Pulmonary artery endothelial cell (primary cell): ENCODE measurements around the gene FBXO17. TPM values are rescaled to one million over a fixed set of nuclear protein-coding genes. Genes with fewer than 3 reads are reported as not detected.
"Not testable (repeated sequence)": the region's sequence is repeated elsewhere in the genome, so short reads cannot be mapped to it uniquely, and the experiment has no call there.

Experiments
- DNase-seq: peaks from one replicate; pipeline ENCODE4 v3.0.0-alpha.2; 2011; ENCODE audit warnings: low read depth, low spot score
- total RNA-seq: library from RNA; depleted of rRNA; stranded (reverse); fragments of >200 nt; gene quantifications from 2 replicates; pipeline ENCODE4 v1.2.3, GENCODE V29; 2014

Gene FBXO17
- total RNA-seq, 1 donor from 2014 or later, result 25.9 TPM

DNA sequence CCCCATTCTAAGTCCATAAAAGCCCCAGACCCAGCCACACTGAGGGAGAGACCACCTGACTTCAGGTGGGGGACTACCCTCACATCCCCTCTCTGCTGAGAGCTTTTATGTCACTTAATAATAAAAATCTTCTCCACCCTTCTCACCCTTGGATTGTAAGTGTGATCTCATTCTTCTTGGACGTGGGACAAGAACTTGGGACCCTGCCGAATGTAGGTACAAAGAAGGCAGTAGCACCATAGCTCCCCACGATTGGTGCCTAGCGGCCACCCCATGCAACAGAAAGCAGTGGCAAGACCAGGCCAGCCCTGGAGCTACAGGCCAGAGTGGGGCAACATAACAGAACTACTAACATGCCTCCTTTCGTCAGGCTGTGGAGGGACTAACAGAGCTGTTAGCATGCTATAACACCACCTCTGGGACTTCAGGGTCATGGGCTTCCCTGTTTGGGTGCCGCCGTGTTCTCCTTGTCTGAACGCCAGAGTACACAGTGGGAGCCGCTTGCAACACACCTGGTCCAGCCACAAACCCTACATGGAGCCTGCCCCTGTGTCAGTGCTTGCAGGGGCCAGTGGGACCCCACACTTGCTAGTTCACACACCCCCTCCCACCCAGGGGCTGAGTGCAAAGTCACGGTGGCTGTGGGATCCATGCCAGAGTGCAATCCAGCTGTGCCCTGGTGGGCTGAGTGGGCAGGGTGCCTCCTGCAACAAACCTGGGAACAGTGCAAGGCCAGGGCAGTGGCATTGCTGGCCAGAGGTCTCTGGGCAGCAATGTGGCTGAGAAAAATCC is 5.2 kb upstream of the FBXO17 start:
- no peak for DNase-seq

DNA sequence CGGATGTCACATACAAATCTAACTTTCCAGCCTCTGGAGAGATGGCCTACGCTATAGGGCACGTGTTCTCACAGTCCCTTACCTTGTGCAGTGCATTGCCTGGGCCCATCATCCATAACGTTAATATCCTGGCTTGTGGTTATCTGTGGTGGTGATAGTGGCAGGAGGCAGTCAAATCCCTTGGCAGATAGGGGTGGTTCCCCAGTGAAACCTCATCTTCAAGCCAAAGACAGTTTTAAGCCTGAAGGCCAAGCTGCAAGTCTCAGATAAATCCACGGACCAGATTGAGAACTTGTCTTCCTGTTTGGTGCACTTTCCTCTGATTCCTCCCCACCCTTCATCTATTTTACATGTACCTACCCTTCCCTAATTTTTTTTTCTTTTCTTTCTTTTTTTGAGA is 4.3 kb upstream of the FBXO17 start:
- DNase-seq, result no peak

DNA sequence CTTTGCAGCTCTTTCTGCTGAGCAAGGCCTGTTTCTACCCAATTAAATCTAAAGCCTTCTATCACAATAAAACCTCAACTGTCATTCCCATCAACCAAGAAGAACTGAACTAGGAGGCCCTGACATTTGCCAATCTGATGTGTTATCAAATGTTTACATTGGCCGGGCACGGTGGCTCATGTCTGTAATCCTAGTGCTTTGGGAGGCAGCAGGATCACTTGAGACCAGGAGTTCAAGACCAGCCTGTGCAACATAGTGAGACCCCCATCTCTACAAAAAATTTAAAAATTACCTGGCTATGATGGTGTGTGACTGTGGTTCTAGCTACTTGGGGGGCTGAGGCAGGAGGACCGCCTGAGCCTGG is 2.8 kb upstream of the FBXO17 start:
- DNase-seq, result no peak

DNA sequence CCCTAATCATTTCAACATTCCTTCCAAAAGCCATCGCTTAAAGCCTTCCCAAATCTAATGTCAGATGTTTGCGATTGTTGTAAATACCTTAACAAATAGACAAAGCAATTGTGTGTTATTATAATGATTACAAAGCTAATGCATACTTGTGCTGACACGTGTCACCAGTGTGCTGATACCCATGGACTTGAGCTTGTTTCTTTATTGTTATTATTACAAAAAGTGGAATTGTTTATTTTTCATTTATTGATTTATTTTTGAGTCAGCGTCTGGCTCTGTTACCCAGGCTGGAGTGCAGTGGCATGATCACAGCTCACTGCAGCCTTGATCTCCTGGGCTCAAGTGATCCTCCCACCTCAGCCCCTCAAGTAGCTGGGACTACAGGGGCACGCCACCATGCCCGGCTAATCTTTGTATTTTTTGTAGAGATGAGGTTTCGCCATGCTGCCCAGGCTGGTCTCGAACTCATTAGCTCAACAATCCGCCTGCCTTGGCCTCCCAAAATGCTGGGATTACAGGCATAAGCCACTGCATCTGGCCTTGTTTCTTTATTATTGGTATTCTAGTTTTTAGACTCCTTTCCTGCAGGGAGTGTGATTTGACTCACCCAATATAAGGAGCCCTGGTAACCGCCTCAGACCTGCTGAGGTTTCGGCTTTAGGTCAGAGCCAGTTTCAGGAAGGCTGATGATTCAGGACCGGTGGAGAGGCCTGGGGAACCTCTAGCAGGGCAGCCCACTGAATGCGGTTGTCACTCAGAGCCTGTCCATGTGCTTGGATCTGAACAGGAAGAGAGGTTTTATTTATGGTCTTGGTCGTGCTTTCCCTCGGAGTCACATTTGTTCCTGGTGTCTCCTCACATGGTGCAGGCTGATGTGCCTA is 2.1 kb upstream of the FBXO17 start:
- no peak for DNase-seq

DNA sequence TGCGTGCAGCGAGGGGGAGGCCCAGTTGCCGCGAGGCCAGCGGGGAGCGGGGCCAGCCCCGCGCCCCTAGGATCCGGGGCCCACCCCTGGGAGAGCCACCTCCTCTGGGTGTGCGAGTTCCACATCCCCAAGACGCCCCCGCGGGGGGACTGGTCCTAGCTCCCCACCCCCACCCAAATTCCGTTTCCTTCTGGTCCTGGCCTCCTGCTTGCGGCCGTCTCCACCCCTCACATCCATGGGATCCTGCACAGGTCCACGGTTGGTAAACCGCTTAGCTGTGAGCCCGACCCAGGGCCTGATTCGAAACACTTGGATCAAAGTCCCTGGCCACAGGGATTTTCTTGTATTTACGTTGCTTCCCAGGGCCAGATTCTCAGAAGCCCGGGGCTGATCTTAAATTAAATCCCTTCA is 324 bp upstream of the FBXO17 start:
- DNase-seq, result no peak

DNA sequence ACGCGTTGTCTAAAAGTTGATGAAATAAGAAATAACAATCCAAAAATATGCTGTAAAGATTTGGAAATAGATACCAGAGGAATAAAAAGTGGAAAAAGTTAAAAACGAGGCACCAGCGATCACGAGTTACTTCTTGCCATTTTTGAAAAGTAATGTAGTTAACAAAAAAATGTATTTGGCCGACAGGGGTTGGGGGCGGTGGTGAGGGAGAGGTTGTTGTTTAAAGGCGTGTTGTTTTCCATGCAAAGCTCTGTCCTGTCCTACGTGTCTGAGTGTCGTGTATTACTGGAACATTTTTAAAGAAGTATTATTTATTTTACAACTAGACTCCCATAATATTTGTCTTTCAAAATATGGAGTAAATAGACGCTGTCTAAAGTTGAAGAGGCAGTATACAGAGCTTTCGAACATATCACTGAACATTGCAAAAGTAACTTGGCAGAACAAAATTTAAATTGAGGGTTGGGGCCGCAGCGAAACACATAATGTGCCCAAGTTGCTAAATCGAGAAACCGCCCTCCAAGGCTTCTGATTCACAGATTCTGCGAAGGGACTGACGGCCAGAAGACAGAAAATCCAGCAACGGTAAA is 823 bp downstream of the FBXO17 start:
- DNase-seq, result no peak

DNA sequence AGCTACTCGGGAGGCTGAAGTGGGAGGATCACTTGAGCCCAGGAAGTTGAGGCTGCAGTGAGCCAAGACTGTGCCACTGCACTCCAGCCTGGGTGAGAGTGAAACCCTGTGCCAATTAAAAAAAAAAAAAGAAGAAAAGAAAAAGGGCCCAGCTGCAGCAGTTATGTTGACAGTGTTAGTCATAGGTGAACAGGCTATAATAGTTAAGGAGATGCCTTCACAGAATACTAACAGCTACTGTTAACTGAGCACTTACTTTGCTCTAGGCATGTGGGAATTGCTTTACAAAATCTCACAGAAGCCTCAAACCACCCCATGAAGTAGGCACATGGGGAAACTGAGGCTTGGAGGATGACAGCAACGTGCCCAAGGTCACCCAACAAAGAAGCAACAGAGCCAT is 3.9 kb downstream of the FBXO17 start:
- no peak for DNase-seq

DNA sequence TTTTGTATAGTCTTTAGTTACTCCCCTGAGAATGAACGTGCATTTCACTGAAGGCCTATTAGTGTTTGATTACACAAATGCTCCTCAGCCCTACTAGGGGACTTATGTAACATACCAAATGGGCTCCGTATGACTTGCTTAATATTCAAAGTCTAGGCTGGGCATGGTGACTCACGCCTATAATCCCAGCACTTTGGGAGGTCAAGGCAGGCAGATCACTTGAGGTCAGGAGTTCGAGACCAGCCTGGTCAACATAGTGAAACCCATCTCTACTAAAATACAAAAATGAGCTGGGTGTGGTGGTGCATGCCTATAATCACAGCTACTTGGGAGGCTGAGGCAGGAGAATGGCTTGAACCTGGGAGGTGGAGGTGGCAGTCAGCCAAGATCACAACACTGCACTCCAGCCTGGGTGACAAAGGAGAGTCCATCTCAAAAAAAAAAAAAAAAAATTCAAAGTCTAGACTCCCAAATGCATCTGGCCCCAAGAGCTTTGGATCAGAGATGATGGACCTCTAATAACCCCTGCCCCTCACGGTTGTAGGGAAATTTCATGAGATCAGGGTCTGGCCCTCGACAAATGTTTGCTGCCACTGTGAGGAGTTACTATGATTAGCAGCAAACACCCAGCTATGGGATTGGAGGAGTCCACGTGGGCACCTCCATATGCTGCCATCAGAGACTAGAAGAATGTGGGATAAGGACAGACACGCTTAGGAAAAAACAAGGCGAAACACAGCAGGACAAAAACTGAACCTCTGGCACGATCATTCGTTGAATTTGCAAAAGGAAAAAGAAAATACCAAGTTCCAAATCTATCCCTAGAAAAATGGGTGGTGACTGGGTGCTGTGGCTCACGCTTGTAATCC is 4.6 kb downstream of the FBXO17 start:
- no peak for DNase-seq

DNA sequence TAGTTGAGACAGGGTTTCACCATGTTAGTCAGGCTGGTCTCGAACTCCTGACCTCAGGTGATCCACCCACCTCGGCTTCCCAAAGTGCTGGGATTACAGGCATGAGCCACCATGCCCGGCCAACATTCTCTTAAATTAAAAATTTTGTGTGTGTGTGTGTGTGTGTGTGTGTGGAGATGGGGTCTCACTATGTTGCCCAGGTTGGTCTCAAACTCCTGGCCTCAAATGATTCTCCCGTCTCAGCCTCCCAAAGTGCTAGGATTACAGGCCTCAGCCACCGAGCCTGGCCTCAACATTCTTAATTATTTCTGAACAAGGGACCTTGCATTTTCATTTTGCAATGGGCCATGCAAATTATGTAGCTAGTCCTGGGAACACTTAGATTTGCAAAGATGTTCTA is 9.4 kb downstream of the FBXO17 start:
- DNase-seq, result not testable (repeated sequence)

DNA sequence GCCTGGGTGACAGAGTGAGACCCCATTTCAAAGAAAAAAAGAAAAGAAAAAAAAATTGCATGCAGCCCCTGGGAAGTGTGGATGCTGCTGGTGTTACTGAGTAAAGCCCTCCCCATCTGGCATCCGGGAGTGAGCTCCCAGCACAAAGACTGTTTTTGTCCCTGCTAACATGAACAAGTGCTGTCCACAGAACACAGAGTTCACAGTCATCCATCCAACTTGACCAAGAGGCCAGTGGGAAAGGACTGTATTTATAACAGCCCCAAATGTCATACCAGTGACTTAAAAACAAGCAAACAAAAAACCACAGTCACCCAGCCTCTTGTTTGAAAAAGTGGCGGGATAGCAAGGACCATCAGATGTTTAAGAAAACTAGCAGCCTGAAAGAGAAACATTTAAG is 10.8 kb downstream of the FBXO17 start:
- DNase-seq, result no peak

DNA sequence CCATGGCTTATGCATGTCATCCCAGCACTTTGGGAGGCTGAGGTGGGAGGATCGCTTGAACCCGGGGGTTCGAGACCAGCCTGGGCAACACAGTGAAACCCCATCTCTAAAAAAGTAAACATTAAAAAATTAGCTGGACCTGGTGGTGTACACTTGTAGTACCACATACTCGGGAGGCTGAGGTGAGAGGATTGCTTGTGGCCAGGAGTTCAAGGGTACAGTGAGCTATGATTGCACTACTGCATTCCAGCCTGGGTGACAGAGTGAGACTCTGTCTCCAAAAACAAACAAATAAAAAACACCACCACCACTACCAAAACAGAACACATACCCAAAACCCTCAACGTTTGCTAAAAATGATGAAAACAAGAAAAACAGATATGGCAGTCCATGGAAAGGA is 15.9 kb downstream of the FBXO17 start:
- DNase-seq, result no peak

DNA sequence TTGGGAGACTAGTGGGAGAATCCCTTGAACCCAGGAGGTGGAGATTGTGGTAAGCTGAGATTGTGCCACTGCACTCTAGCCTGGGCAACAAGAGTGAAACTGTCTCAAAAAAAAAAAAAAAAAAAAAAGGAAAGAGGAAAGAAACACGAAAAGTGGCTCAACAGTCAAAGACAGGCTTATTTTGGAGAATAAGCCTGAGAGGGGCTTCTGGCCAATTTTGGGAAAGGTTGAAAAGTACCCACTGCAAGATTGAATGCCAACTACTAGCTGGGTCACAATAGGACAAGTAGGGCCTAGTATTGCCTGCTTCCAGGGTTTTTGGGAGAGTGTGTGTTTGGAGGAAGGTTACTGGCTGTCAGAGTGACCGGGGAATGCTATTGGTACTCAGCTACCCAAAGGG is 17.2 kb downstream of the FBXO17 start:
- no peak for DNase-seq

DNA sequence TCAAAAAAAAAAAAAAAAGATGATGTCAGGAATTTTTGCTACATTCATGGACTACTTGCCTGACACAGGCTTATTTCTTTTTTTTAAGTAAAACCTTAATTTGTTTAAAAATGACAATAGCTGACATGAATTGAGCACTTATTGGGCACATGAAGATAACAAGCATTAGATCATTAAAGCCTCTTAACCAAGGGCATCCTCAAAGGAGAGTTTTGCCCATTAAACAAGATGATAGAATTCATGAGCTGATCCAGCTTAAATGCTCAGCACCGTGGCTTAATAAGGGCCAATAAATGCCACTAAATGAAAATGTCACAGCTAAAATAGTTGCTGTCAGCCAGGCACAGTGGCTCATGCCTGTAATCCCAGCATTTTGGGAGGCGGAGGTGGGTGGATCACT is 19.3 kb downstream of the FBXO17 start:
- no peak for DNase-seq

DNA sequence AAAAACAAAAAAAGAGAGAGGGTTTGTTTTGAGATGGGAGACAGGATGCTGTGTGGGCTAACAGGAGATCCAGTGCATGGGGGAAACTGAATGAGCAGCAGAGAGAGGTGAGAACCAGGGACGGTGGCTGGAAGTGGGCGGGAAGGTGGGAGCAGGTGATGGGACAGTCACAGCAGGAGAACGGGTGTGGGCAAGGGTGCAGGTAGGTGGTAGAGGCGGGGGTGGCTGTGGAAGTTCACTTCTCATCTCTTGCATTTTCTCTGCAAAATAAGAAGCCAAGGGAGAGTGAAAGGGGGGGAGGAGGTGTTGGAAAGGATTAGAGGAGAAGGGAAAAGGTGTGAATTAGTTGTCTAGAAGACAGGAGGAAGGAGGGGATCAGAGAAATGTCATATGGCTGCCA is 21.9 kb downstream of the FBXO17 start:
- no peak for DNase-seq

DNA sequence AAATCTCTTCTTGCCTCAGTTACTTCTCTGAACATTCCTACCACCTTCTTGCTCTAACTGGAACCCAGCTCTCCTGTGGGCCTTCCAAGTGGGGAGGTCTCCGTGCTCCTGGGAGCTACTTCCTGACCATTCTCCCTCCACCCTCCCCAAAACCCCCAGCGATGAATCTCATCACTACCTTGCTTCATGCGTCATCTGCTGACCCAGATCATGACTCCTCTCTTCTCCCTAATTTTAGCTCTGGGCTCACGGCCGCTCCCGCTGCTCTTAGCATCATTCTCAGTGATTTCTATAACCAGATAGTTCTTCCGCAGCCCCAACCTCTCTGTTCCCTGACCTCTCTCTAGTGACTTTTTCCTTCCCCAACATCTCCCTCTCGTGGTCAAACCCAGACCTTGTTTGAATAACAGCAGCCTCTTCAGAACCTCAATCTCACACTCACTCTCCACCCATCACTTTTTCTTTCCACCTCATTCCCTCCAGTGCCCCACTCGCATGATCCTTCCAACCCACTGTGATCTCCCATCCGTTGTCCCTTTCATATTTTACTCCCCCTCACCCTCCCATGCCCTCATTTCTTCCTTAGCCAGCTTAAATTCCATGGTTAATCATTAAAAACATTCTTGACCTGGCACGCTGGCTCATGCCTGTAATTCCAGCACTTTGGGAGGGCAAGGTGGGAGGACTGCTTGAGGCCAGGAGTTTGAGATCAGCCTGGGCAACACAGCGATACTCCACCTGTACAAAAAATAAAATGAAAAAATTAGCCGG is 23.0 kb downstream of the FBXO17 start:
- DNase-seq, result no peak

DNA sequence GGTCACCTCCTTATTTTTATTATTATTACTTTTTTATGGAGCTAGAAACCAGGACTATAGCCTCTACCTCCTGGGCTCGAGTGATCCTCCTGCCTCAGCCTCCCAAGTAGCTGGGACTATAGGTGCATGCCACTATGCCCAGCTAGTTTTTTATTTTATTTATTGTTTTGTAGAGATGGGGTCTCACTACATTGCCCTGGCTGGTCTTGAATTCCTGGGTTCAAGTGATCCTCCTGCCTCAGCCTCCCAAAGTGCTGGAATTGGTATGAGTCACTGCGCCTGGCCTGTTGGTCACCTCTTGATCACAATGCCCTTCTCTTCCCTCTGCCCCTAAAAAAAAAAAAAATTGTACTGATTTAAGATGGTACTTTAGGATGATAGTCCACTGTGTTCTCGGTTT is 24.4 kb downstream of the FBXO17 start:
- DNase-seq, result no peak

DNA sequence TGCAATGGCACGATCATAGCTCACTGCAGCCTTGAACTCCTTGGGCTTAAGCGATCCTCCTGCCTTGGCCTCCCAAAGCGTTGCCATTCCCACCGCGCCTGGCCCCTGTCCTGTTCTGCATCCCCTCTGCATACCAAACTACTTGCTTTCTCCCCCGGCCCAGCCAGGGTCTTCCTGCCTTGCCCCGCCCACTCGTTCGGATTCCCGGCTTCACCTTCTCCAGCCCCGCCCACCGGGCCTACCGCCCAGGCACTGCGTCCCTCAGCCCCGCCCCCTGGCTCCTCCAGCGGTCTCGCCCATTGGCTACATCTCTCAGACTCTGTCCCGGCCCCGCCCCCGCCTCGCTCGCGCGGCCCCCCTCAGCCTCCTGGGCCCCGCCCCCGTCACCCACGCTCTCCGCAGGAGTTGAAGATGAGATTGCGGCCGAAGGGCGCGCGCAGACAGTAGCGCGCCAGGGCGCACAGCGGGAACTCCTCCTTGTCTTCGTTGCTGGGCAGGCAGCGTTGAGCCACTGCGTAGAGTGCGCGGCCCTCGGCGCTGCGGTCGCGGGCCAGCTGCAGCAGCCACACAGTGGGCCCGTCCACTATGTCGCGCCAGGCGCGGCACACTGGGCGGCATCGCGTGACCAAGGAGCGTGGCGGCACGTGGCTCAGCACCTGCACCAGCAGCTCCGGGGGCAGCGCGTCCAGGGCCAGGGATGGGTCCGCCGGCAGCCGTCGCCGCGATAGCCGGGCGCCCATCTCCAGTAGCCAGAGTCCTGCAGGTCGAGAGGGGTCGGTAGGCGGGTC is 25.8 kb downstream of the FBXO17 start:
- peak; percentile 49 for DNase-seq

DNA sequence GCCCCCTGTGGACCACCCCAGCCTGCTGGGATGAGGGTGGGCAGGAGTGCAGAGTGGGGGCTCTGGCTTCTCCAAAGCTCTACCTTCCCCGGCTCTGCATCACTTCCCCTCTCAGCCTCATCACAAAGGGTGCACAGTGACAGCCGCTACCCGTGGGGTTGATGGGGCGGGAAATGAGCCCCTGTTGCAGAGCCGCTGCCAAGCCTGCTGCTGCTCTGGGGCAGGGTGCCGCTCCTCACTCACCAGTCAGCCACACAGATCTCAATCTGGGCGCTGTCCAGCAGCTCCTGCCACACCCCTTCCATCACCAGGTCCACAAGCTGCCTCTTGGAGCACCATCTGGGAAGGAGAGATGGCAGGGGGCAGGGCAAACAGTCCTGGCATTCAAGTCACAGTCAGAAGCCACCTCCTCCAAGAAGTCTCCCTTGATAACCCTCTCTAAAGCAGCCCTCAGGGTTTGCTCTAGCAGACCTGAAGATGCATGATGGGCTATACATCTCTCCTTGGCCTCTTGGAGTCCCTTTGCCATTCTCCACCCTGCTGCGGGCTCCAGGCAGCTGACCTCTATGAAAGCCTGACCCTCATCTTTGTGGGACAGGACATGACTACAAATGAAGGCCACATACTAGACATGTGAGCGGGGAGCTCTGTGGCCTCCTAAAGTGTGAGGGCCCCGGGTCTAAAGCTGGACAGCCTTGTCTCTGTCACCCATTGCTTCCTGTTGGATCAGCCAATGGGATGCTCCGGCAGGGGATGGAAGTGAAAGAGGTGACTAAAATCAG is 29.1 kb downstream of the FBXO17 start:
- DNase-seq, result no peak

DNA sequence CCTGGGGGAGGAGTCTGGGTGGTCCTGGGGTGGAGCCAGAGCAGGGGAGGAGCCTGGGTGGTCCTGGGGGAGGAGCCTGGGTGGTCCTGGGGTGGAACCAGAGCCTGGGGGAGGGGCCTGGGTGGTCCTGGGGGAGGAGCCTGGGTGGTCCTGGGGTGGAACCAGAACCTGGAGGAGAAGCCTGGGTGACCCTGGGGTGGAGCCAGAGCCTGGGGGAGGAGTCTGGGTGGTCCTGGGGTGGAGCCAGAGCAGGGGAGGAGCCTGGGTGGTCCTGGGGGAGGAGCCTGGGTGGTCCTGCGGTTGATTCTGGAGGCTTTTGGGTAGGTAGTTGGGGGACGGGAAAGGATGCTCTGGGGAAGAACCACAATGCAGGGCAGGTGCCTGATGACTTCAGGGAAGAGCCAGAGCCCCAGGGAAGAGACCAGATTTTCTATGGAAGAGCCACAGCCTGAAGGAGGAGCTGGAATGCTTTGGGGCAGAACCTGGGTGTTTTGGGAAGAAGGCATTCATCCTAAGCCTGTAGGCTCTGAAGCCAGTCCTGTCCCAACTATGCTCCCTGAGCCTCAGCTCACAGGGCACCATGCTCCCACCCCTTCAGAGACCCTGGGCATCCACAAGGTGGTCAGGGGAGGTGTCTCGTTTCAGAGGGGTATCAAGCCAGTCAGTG is 29.8 kb downstream of the FBXO17 start:
- DNase-seq, result no peak
